Body of pancreas (tissue), 4 donors: ENCODE data around the gene SGMS2. TPM values are rescaled to one million over a fixed set of nuclear protein-coding genes. Genes with fewer than 3 reads are reported as not detected.

Experiments
- ATAC-seq: fragments of 150-250 bp; one replicate; pipeline ENCODE4 v1.9.1; 2016
- DNase-seq, 4 donors: peaks; one replicate each; pipeline ENCODE4 v3.0.0-alpha.2; 2019
- H3K27ac ChIP-seq, 4 donors: fragments of 200-600 bp; sonication (generic); 1 replicate in 3 of 4; 2 replicates in 1 of 4; pipeline versions ENCODE4 v1.5.1 to v1.6.1; 2016 to 2019; ENCODE audit warnings: mild to moderate bottlenecking in 1 of 4, mixed read lengths in 1 of 4, moderate library complexity in 1 of 4
- H3K27me3 ChIP-seq, 2 donors: fragments of 200-600 bp; sonication (generic); one replicate each; pipeline ENCODE4 v1.6.0; 2016; ENCODE audit warnings: mild to moderate bottlenecking in 1 of 2
- H3K36me3 ChIP-seq, 2 donors: fragments of 200-600 bp; sonication (generic); replicated peaks in 1 of 2; 2 replicates each; pipeline ENCODE4 v1.5.1; 2016; ENCODE audit warnings: low read depth in 2 of 2; ENCODE audit not compliant: insufficient read depth in 1 of 2
- H3K4me1 ChIP-seq: fragments of 200-600 bp; sonication (generic); one replicate; pipeline ENCODE4 v1.6.0; 2016
- H3K4me3 ChIP-seq, 2 donors: fragments of 200-600 bp; sonication (generic); 1 replicate in 1 of 2; 2 replicates in 1 of 2; pipeline ENCODE4 v1.5.1; 2016 to 2019
- H3K9me3 ChIP-seq, 3 donors: fragments of 200-600 bp; sonication (generic); 1 replicate in 2 of 3; 2 replicates in 1 of 3; pipeline ENCODE4 v1.5.1; 2016
- CTCF ChIP-seq, 7 experiments: fragments of 450-650 bp in 4 of 7; fragments of 200-600 bp in 3 of 7; sonication (generic) in 3 of 7; IDR thresholded peaks; one replicate each; pipeline ENCODE4 v1.5.1; 2016 to 2019; ENCODE audit warnings: antibody characterized with exemption in 7 of 7
- POLR2A ChIP-seq, 3 donors: fragments of 450-650 bp; IDR thresholded peaks; one replicate each; pipeline ENCODE4 v1.6.1; 2016; ENCODE audit warnings: antibody characterized with exemption in 3 of 3, mild to moderate bottlenecking in 2 of 3
- WGBS, 2 donors: methylation state at CpG; one replicate each; pipeline ENCODE4 v1.1.5; 2017; 5-methylcytosine and 5-hydroxymethylcytosine counted together
- intact Hi-C: fragments of 100-400 bp; cut with DNase I; formaldehyde crosslinking; loops from one replicate; pipeline ENCODE4 v1.15.1; 2023
- total RNA-seq, 2 donors: library from RNA; depleted of rRNA; stranded (reverse); fragments of >200 nt; gene quantifications; one replicate each; pipeline ENCODE4 v1.1.0, GENCODE V29; 2016

SGMS2 gene
- total RNA-seq, 2 donors from 2014 or later, result 32.2 to 36.9 TPM

DNA sequence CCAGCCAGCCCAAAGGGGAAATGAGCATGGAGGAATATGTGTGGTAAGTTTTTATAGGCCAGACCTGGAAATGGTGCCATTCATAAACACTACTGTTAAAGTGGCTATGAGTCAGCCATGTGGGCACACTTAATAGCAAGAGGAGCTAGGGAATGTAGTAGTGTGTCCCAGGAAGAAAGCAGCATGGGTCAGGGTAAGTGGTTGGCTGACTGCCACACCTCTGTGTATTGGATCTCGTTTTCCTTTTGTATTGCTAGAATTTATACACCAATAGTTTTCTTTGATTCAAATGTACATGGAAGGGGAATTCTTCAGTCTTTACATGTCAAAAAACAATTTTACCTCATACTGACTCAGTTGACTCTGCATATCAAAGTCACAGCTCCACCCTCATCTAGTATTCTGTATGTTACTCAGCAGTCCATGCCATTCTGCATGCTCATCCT is 22.9 kb upstream of the SGMS2 start:
- H3K9me3 ChIP-seq, result no peaks in the 10 kb centered on the region
- H3K4me1 ChIP-seq, result no peaks in the 10 kb centered on the region
- 56 to 65% methylated on average over 1 of the region's 1 CpG for WGBS, 2 donors
- no peaks in the 10 kb centered on the region for H3K27me3 ChIP-seq
- DNase-seq, result no peak
- H3K4me3 ChIP-seq, result no peak overlapping the region
- intact Hi-C loops, result no loop called here
- ATAC-seq, result no peak
- H3K36me3 ChIP-seq, result no peaks in the 10 kb centered on the region
- no peak for TF ChIP-seq CTCF (IDR thresholded peaks at IDR 0.05)
- no peak for TF ChIP-seq POLR2A (IDR thresholded peaks at IDR 0.05)
- no peak overlapping the region for H3K27ac ChIP-seq

DNA sequence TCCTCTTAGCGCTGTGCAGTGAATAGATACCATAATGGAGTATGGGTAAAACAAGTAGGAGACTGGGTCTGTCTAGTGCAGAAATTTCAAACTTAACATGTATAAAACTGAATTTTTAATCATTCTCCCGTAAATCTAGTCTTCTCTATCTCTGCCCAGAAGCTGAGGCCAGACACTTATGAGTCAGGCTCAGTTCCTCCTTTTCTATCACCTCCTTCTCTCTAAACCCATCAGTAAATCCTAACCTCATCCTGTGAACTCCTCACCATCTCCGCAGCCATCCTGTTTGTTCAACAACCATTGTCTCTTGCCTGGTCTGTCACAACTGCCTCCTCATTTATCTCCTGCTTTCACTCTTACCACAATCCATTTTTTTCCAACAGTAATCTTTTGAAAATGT is 19.8 kb upstream of the SGMS2 start:
- no peak for DNase-seq
- TF ChIP-seq CTCF (IDR thresholded peaks at IDR 0.05) (no peak), POLR2A (IDR thresholded peaks at IDR 0.05) (no peak)
- Histone ChIP-seq H3K27ac (no peak overlapping the region), H3K4me3 (no peak overlapping the region), H3K27me3 (no peaks in the 10 kb centered on the region), H3K4me1 (peaks cover 18% of the 10 kb centered on the region), H3K36me3 (no peaks in the 10 kb centered on the region), H3K9me3 (no peaks in the 10 kb centered on the region)
- 71 to 80% methylated on average over 3 of the region's 3 CpGs for WGBS, 2 donors
- intact Hi-C loops, result no loop called here
- no peak for ATAC-seq

DNA sequence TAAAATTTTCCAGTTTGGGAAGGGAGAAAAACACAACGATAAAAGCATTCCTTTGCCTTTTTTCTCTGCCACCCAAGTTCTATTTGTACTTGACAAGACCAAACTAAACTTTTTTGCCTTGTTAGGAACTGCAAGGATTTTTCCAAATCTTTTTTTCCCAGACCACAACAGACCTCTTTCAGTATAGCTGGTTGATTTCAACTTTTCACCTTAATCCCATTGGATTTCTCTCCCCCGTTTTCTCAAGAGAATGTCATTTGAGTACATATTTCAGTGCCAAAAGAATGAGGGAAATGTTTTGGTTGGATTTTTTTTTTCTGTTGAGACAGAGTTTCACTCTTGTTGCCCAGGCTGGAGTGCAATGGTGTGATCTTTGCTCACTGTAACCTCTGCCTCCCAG is 18.5 kb upstream of the SGMS2 start:
- 65 to 66% methylated on average over 2 of the region's 2 CpGs for WGBS, 2 donors
- H3K27me3 ChIP-seq, result no peaks in the 10 kb centered on the region
- H3K9me3 ChIP-seq, result no peaks in the 10 kb centered on the region
- H3K27ac ChIP-seq, result no peak overlapping the region
- no peaks in the 10 kb centered on the region for H3K36me3 ChIP-seq
- no peak overlapping the region for H3K4me3 ChIP-seq
- TF ChIP-seq POLR2A (IDR thresholded peaks at IDR 0.05) (no peak), CTCF (IDR thresholded peaks at IDR 0.05) (no peak)
- no peak for DNase-seq
- ATAC-seq, result no peak
- intact Hi-C loops, result no loop called here
- H3K4me1 ChIP-seq, result peaks cover 30% of the 10 kb centered on the region

DNA sequence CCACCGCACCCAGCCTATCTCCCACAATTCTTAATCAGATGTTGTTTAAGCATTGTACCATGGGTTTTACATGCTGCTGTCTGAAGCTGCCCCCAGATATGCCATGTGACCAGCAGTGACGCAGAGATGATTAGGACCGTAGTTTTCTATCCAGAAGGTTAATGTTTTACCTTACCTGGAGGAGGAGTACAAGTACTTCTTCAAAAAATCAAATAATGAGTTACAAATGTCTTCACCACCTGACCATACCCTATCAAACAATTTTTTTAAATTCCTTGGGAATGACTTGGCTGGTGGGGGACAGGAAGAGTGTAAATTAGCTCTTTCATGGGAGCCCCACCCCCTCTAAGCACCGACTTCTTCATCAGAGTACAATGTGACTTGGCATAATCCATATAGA is 16.2 kb upstream of the SGMS2 start:
- H3K27me3 ChIP-seq, result no peaks in the 10 kb centered on the region
- H3K27ac ChIP-seq, result no peak overlapping the region
- WGBS, 2 donors, result 32 to 42% methylated on average over 4 of the region's 4 CpGs
- DNase-seq (peak in 3 of 4 donors; percentile 22 to 35 (median 23)), ATAC-seq (peak; percentile 83)
- H3K9me3 ChIP-seq, result no peaks in the 10 kb centered on the region
- H3K4me1 ChIP-seq, result peaks cover 31% of the 10 kb centered on the region
- no peaks in the 10 kb centered on the region for H3K36me3 ChIP-seq
- H3K4me3 ChIP-seq, result no peak overlapping the region
- TF ChIP-seq CTCF (IDR thresholded peaks at IDR 0.05) (no peak), POLR2A (IDR thresholded peaks at IDR 0.05) (no peak)
- intact Hi-C loops, result no loop called here

DNA sequence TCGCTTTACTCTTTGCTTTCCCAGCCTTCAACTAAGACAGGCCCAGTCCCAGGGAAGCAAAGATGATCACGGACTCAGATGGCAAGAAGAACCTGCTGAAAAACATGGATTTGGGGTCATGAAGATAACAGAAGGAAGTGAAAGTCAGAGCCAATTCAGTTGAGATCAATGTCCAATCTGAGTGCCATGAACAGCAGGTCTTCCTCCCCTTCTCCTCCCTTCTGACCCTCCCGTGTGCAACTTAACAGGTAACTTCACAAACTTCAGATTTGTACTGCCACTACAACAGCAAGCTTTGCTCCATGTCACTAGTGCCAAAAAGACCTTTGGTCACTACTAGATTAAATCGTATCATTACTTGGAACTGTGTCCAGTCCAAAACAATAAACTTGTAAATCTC is 15.5 kb upstream of the SGMS2 start:
- Histone ChIP-seq H3K27me3 (no peaks in the 10 kb centered on the region), H3K4me3 (no peak overlapping the region), H3K27ac (no peak overlapping the region), H3K9me3 (no peaks in the 10 kb centered on the region), H3K36me3 (no peaks in the 10 kb centered on the region), H3K4me1 (peaks cover 31% of the 10 kb centered on the region)
- WGBS, 2 donors, result 60 to 67% methylated on average over 4 of the region's 4 CpGs
- ATAC-seq (no peak), DNase-seq (no peak)
- no peak for TF ChIP-seq POLR2A (IDR thresholded peaks at IDR 0.05)
- TF ChIP-seq CTCF (IDR thresholded peaks at IDR 0.05), result no peak
- intact Hi-C loops, result no loop called here
